A673 (cell line): ENCODE results near the gene C4B.
"Not testable (repeated sequence)": the region's sequence is repeated elsewhere in the genome, so short reads cannot be mapped to it uniquely, and the experiment has no call there.

ENCODE experiments used
- CTCF ChIP-seq: fragments of 300-800, 200-600 bp; sonication (generic); conservative IDR thresholded peaks from 2 replicates; pipeline ENCODE4 v1.5.1; 2017; ENCODE audit warnings: low read depth, mild to moderate bottlenecking, antibody characterized with exemption, low read length, moderate library complexity, mixed read lengths
- EZH2 ChIP-seq: fragments of 200-600 bp; sonication (generic); IDR thresholded peaks from 2 replicates; pipeline ENCODE4 v1.6.1; 2017; ENCODE audit warnings: borderline replicate concordance, low read depth, mild to moderate bottlenecking, mixed read lengths, antibody characterized with exemption, low read length; ENCODE audit not compliant: poor library complexity, severe bottlenecking

- not testable (repeated sequence) for TF ChIP-seq CTCF, EZH2
These were observed 38.0 kb downstream of the C4B start for GRCh38 chr6:32052626-32053025.
